ENCODE measurements around the gene IDH3G. TPM values are rescaled to one million over a fixed set of nuclear protein-coding genes. Genes with fewer than 3 reads are reported as not detected.
"Not testable (repeated sequence)": the region's sequence is repeated elsewhere in the genome, so short reads cannot be mapped to it uniquely, and the experiment has no call there.

The IDH3G gene
- total RNA-seq, 1 donor from 2014 or later, result 58.5 TPM

- Mint-ChIP-seq H3K4me1 (peaks cover 37% of the 10 kb centered on the region), H3K36me3 (ENCODE audit: low read depth) (no peaks in the 10 kb centered on the region), H3K4me3 (no peak overlapping the region), H3K27me3 (no peaks in the 10 kb centered on the region), H3K9me3 (no peaks in the 10 kb centered on the region), H3K27ac (no peak overlapping the region)
- ATAC-seq (ENCODE audit: low read depth) (no peak), DNase-seq (no peak)
- TF ChIP-seq, protein P1, sequence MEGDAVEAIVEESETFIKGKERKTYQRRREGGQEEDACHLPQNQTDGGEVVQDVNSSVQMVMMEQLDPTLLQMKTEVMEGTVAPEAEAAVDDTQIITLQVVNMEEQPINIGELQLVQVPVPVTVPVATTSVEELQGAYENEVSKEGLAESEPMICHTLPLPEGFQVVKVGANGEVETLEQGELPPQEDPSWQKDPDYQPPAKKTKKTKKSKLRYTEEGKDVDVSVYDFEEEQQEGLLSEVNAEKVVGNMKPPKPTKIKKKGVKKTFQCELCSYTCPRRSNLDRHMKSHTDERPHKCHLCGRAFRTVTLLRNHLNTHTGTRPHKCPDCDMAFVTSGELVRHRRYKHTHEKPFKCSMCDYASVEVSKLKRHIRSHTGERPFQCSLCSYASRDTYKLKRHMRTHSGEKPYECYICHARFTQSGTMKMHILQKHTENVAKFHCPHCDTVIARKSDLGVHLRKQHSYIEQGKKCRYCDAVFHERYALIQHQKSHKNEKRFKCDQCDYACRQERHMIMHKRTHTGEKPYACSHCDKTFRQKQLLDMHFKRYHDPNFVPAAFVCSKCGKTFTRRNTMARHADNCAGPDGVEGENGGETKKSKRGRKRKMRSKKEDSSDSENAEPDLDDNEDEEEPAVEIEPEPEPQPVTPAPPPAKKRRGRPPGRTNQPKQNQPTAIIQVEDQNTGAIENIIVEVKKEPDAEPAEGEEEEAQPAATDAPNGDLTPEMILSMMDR (IDR thresholded peaks at IDR 0.05), result no peak
- CTCF ChIA-PET, result no interaction called here
- POLR2A ChIA-PET, result no interaction called here
- intact Hi-C loops (cut with micrococcal nuclease), result no loop called here
Measured at GRCh38 chrX:153746359-153746758, 47.8 kb downstream of the IDH3G start.

- DNase-seq; H3K27me3 Mint-ChIP-seq; POLR2A ChIA-PET; H3K9me3 Mint-ChIP-seq; H3K4me3 Mint-ChIP-seq; CTCF ChIA-PET; intact Hi-C loops (cut with micrococcal nuclease); ATAC-seq (ENCODE audit: low read depth); H3K27ac Mint-ChIP-seq; H3K36me3 Mint-ChIP-seq (ENCODE audit: low read depth): not testable (repeated sequence)
- H3K4me1 Mint-ChIP-seq, result peaks cover 39% of the 10 kb centered on the region
Measured at GRCh38 chrX:153745067-153745433, 49.1 kb downstream of the IDH3G start.

DNA sequence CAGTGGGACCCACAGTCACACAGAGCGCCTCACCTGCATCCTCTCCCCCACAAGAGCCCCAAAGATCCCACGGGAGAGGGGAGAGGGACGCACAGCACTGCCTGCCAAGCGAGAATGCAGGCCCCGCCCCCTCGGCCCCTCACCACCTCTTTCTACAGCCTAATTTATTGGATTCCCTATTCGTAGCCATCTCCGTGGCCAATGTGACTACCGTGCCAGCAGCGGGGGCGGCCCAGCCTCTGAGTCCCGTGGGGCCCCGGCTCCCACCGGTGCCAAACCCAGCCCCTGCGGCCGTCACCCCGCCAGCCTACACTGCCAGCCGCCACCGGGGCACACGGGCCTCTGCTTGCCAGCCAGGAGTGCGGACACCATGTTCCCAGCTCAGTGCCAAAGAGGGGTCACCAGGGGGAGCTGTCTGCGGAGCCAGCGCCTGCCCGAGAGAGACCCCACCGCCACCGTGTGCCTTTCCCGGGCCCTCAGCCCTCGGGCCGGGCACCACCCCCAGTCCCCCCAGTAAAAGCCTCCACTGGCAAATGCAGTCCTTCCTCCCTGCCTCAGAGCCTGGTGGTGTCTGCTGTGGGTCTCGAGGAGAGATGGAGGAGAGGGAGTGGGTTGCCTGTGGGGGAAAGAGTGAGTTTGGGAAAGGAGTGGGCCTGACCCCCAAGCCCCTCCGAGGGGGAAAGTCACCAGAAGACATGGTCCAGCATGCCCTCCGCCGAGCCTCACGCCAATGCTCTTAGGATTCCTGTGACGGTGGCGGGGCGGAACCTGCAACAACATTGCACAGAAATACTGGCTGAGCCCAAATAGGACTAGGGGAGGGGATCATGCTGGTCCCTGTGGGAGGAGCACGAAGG is 49.7 kb downstream of the IDH3G start:
- Mint-ChIP-seq H3K27ac (no peak overlapping the region), H3K27me3 (no peaks in the 10 kb centered on the region)
- CTCF ChIA-PET, result no interaction called here

GRCh38 chrX:153743468-153744209 is 50.5 kb downstream of the IDH3G start:
- H3K4me3 Mint-ChIP-seq; ATAC-seq (ENCODE audit: low read depth); intact Hi-C loops (cut with micrococcal nuclease); H3K9me3 Mint-ChIP-seq; H3K36me3 Mint-ChIP-seq (ENCODE audit: low read depth); H3K27ac Mint-ChIP-seq; POLR2A ChIA-PET; DNase-seq; H3K27me3 Mint-ChIP-seq; CTCF ChIA-PET: not testable (repeated sequence)
- peaks cover 36% of the 10 kb centered on the region for H3K4me1 Mint-ChIP-seq

More for the DNA sequence above, 49.7 kb downstream of the IDH3G start:
- no peaks in the 10 kb centered on the region for H3K36me3 Mint-ChIP-seq (ENCODE audit: low read depth)
- DNase-seq (no peak), ATAC-seq (ENCODE audit: low read depth) (no peak)
- H3K4me1 Mint-ChIP-seq, result peaks cover 36% of the 10 kb centered on the region
- no peaks in the 10 kb centered on the region for H3K9me3 Mint-ChIP-seq
- intact Hi-C loops (cut with micrococcal nuclease), result no loop called here
- TF ChIP-seq, protein P1 (IDR thresholded peaks at IDR 0.05), result no peak
- H3K4me3 Mint-ChIP-seq, result no peak overlapping the region
- POLR2A ChIA-PET, result no interaction called here

DNA sequence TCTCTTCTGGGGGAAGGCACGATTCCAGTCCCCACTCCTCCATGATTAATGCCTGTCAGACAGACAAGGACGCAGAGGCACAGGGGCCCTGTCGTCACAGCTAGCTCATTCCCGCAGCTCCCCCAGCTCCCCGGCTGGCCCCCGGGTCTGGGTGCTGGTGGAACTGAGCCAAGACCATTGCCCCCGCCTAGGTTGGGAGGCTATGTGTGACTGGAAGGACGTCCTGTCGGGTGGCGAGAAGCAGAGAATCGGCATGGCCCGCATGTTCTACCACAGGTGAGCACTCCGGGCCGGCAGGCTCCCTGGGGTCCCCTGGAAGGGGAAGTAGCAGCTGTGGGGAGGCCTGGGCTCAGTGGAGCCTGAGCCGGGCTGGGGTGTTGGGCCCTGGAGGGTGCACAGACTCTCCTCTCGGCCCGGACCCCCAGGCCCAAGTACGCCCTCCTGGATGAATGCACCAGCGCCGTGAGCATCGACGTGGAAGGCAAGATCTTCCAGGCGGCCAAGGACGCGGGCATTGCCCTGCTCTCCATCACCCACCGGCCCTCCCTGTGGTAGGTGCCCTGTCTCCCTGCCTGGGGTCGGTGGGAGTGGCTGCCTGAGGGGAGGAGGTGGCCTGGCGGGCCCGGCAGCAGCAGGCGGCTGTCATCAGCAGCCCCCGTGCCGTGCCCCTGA is 51.2 kb downstream of the IDH3G start:
- H3K4me3 Mint-ChIP-seq; CTCF ChIA-PET; H3K36me3 Mint-ChIP-seq (ENCODE audit: low read depth); ATAC-seq (ENCODE audit: low read depth); H3K27ac Mint-ChIP-seq; intact Hi-C loops (cut with micrococcal nuclease); POLR2A ChIA-PET; H3K27me3 Mint-ChIP-seq; DNase-seq; H3K9me3 Mint-ChIP-seq: not testable (repeated sequence)
- peaks cover 36% of the 10 kb centered on the region for H3K4me1 Mint-ChIP-seq

- H3K36me3 Mint-ChIP-seq (ENCODE audit: low read depth); ATAC-seq (ENCODE audit: low read depth); intact Hi-C loops (cut with micrococcal nuclease); DNase-seq; H3K9me3 Mint-ChIP-seq; H3K4me3 Mint-ChIP-seq; H3K27ac Mint-ChIP-seq; CTCF ChIA-PET; POLR2A ChIA-PET; H3K27me3 Mint-ChIP-seq: not testable (repeated sequence)
- peaks cover 36% of the 10 kb centered on the region for H3K4me1 Mint-ChIP-seq
Measured at GRCh38 chrX:153742111-153742510, 52.1 kb downstream of the IDH3G start.

GRCh38 chrX:153741446-153741845 is 52.7 kb downstream of the IDH3G start:
- POLR2A ChIA-PET, result no interaction called here
- Mint-ChIP-seq H3K4me3 (no peak overlapping the region), H3K27me3 (no peaks in the 10 kb centered on the region), H3K36me3 (ENCODE audit: low read depth) (peaks cover 9% of the 10 kb centered on the region), H3K27ac (no peak overlapping the region), H3K4me1 (peaks cover 36% of the 10 kb centered on the region), H3K9me3 (no peaks in the 10 kb centered on the region)
- DNase-seq (no peak), ATAC-seq (ENCODE audit: low read depth) (no peak)
- intact Hi-C loops (cut with micrococcal nuclease), result no loop called here
- TF ChIP-seq, protein P1 (IDR thresholded peaks at IDR 0.05), result no peak
- CTCF ChIA-PET, result no interaction called here

Data from activated B cell treated with CpG ODN at 0.5 μM for 24 hours (primary cell).